ENCODE measurements around the gene PARD3B. TPM values are rescaled to one million over a fixed set of nuclear protein-coding genes. Genes with fewer than 3 reads are reported as not detected.

The PARD3B gene
- total RNA-seq, 1 experiment from 2014 or later: 6.4 TPM

GRCh38 chr2:205660521-205661124 lies 1115.3 kb downstream of the PARD3B start:
- WGBS (ENCODE audit: extremely low coverage, insufficient read length, low lambda C conversion rate): no CpG with 5 or more reads among the region's 8 CpGs
- Histone ChIP-seq H3K27ac (ENCODE audit: insufficient read length, low read depth, low read length) (no peak overlapping the region), H3K56ac (ENCODE audit: insufficient read length, low read depth, low read length) (no peak overlapping the region), H2AFZ (ENCODE audit: low read length) (no peak overlapping the region), H4K20me1 (ENCODE audit: control insufficient read depth, insufficient read depth, insufficient read length) (no peaks in the 10 kb centered on the region), H2BK120ac (ENCODE audit: low read depth, low read length, poor library complexity, severe bottlenecking) (no peak overlapping the region), H4K5ac (ENCODE audit: insufficient read length, low read depth, low read length) (no peak overlapping the region), H3K4me2 (ENCODE audit: insufficient read depth, insufficient read length, low read length) (no peak overlapping the region), H4K8ac (replicated peaks; ENCODE audit: insufficient read length, low read depth, low read length) (no peak overlapping the region), H2BK5ac (ENCODE audit: insufficient read length, low read length) (no peak overlapping the region), H3K79me2 (ENCODE audit: insufficient read depth, low read length) (no peaks in the 10 kb centered on the region), H3K18ac (ENCODE audit: insufficient read length, low read depth, low read length) (no peak overlapping the region), H3T11ph (ENCODE audit: low read length) (no peak overlapping the region), H3K23me2 (ENCODE audit: insufficient read length, low read depth, low read length, poor library complexity, severe bottlenecking) (no peaks in the 10 kb centered on the region), H4K91ac (ENCODE audit: insufficient read length, low read depth, low read length) (no peak overlapping the region), H3K79me1 (ENCODE audit: insufficient read depth, low read depth, low read length, poor library complexity, severe bottlenecking) (no peaks in the 10 kb centered on the region), H3K14ac (ENCODE audit: insufficient read depth, low read length) (no peak overlapping the region), H2BK12ac (ENCODE audit: insufficient read length, low read depth, low read length) (no peak overlapping the region), H3K4me1 (ENCODE audit: insufficient read depth, low read length) (no peaks in the 10 kb centered on the region), H3K9me3 (ENCODE audit: control insufficient read depth, low read depth, low read length) (no peaks in the 10 kb centered on the region), H2BK20ac (ENCODE audit: low read depth, low read length, poor library complexity, severe bottlenecking) (no peak overlapping the region), H3K4ac (ENCODE audit: low read depth, low read length) (no peak overlapping the region), H2AK5ac (ENCODE audit: insufficient read length, low read length) (no peak overlapping the region), H3K23ac (ENCODE audit: insufficient read length, low read depth, low read length) (no peak overlapping the region), H3K9ac (ENCODE audit: extremely low read depth, insufficient read length, low read length) (no peak overlapping the region), H2BK15ac (ENCODE audit: low read depth, low read length) (no peak overlapping the region), H3K27me3 (ENCODE audit: insufficient read depth, low read length) (no peaks in the 10 kb centered on the region)
- Mint-ChIP-seq H3K36me3 (ENCODE audit: insufficient read depth in 1 of 3, low read depth in 3 of 3) (no peaks in the 10 kb centered on the region), H3K4me3 (no peak overlapping the region), H3K9me3 (no peaks in the 10 kb centered on the region; a peak in 1 of 5 replicates), H3K4me1 (peaks cover 5 to 16% of the 10 kb centered on the region in 2 experiments), H3K27me3 (ENCODE audit: low read depth) (no peaks in the 10 kb centered on the region; the same call in 1 of the 2 replicates), H3K27ac (no peak overlapping the region)
- TF ChIP-seq, protein P1, sequence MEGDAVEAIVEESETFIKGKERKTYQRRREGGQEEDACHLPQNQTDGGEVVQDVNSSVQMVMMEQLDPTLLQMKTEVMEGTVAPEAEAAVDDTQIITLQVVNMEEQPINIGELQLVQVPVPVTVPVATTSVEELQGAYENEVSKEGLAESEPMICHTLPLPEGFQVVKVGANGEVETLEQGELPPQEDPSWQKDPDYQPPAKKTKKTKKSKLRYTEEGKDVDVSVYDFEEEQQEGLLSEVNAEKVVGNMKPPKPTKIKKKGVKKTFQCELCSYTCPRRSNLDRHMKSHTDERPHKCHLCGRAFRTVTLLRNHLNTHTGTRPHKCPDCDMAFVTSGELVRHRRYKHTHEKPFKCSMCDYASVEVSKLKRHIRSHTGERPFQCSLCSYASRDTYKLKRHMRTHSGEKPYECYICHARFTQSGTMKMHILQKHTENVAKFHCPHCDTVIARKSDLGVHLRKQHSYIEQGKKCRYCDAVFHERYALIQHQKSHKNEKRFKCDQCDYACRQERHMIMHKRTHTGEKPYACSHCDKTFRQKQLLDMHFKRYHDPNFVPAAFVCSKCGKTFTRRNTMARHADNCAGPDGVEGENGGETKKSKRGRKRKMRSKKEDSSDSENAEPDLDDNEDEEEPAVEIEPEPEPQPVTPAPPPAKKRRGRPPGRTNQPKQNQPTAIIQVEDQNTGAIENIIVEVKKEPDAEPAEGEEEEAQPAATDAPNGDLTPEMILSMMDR (conservative IDR thresholded peaks at IDR 0.05): no peak
- DNase-seq: no peak

Data from H9 (cell line).